Measurements from ENCODE around the gene TPCN2.
A peak's percentile ranks its signal among the peaks of the same experiment; 100 is the strongest.
"Not testable (repeated sequence)": the region's sequence is repeated elsewhere in the genome, so short reads cannot be mapped to it uniquely, and the experiment has no call there.

Gene TPCN2

DNA sequence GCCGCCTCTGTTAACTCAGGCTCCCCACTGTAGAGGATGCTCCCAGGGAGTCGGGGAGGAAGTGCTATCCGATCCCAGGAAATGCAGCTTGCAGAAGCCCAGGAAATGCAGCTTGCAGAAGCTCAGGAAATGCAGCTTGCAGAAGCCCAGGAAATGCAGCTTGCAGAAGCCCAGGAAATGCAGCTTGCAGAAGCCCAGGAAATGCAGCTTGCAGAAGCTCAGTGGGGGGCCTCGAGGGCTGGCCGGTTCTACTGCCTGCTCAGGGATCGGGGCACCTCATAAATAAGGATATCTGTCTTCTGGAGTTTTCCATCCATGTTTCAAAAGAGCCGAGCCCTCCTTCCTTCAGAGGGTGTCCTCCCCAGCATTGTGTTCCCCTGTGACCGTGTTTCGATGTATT lies 81.9 kb downstream of the TPCN2 start:
- DNase-seq (ENCODE audit: low read depth): no peak

DNA sequence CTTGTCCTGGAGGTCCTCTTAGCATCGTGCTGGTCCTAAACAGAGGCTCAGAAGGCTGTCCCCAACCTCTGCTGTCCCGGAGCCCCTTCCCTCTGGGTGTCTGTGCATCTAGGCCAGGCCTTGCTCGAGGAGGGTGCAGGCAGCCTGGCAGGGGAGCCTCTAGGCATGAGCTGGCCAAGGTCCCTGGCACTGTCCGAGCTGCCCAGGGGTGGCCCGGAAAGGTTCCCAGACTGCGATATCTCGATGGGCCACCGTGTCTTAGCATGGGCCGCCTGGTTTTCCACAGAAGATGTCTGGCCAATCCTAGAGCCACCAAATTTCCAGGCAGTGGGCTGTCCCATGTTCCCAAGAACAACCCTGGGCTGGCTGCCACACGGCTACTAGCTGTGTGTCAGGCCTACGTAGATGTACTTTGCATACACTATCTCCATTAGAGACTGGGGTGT lies 82.4 kb downstream of the TPCN2 start:
- no peak for DNase-seq (ENCODE audit: low read depth)

DNA sequence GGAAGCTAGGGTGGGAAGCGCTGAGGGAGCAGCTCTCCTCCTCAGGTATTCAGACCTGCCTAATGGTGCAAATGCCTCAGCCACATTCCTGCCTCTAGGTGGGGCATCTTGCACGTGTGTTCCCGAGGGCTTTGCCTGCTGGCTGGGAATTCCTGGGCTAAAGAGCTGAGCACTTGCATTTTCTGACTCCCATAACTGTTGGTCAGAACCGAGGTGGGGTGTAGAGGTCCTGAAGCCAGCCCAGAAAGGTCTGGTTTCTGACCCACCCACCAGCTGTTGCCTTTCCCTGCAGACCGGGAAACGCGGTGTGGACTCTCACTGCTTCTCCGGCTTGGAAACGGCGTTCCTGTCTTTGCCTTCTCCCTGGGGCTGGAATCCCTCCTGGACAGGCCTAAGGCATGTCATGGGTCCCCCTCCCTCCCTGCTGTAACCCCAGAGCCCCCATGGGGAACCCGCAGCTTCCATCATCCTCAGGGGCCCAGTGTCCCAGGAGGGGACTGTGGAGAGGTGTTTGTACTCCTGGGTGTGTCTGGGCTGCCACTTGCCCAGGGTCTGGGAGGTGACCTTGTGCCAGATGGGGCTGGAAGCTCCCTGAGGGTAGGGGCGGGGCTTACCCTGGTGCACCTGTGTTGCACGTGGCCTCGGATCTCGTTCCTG lies 83.0 kb downstream of the TPCN2 start:
- DNase-seq (ENCODE audit: low read depth): peak; percentile 60

DNA sequence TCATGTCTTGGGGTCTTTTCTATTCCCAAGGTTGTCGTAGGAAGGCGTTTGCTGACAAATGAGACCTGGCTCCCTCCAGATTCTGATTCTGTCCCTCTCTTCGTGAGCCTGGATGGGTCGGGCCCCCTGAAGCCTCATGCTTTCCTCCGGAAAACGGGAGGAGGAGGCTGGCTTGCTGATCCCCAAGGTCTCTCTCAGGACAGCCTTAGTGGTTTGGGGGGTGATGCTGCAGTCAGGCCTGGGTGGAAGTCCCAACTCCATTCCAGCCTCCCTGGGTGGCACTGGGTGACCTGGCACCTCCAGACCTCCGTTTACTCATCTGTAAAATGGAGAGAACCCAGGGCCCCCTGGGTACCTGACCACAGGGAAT lies 83.6 kb downstream of the TPCN2 start:
- no peak for DNase-seq (ENCODE audit: low read depth)

DNA sequence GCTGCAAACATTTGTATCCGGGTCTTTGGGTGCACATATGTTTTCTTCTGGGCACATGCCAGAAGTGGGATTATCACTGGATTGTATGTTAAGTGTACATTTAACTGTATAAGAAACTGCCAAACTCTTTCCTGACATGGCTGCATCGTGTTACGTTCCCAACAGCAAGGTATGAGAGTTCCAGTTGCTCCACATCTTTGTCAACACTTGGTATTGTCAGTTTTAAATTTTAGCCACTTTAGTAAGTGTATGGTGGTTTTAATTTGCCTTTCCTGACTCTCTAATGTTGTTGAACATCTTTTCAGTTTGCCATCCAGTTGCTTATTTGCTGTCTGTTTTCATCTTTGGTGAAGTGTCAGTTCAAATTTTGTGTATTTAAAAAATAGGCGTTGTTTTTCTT lies 84.5 kb downstream of the TPCN2 start:
- no peak for DNase-seq (ENCODE audit: low read depth)

DNA sequence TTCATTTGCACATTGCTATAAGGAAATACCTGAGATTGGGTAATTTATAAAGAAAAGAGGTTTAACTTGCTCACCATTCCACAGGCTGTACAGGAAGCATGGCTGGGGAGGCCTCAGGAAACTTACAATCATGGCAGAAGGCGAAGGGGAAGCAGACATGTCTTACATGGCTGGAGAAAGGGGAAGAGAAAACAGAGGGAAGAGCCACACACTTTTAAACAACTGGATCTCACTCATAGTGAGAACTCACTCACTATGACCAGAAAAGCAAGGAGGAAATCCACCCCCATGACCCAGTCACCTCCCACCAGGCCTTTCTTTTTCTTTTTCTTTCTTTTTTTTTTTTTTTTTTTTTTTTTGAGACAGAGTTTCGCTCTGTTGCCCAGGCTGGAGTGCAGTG lies 85.5 kb downstream of the TPCN2 start:
- not testable (repeated sequence) for DNase-seq (ENCODE audit: low read depth)

DNA sequence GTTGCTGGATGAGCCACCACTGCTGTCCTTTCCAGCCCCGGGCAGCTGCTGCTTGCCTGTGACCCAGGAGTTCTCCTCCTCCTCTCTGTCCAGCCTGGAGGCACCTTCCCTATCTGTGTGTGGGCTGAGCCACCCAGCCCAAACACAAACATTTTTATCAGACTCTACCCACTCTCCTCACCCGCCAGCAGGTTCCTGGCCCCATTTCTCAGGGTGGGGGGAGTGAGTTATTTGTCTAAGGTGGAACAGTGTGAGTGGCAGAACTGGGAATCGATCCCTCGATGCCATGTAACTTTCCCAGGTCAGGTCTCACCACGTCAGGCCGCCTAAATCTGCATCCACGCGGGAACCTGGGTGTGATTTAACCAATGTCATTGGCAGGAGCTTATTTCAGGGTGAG lies 86.2 kb downstream of the TPCN2 start:
- DNase-seq (ENCODE audit: low read depth): no peak

DNA sequence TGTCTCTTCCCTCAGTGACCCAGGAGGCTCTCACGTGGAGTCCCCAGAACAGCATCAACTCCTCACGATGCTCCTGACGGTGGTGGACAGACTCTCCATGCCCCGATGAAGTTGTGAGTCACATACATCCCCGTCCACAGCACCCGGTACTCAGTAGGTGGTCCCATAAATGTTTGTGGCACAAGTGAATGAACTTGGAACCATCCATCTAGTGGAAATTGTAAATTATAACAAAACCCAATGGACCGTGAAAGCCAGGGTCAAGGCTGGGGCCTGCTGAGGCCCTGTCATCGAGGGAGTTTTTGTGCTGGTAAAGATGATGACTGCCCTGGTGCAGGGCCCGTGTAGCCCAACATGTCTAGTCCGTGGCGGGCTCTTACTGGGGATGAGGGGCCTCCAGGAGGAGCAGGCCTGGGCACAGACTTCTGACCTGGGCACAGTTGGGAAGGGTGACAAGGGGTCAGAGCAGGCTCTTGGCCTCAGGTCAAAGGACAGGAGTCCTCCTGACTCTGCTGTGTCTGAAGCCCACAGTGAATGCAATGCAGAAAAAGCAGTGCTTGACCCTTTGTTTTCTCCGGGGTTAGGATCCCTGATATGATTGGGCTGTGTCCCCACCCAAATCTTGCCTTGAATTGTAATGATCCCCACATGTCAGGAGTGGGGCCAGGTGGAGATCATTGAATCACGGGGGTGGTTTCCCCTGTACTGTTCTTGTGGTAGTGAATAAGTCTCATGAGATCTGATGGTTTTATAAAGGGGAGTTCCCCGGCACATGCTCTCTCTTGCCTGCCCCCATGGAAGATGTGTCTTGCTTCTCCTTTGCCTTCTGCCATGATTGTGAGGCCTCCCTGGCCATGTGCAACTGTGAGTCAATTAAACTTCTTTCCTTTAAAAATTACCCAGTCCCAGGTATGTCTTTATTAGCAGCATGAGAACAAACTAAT lies 87.0 kb downstream of the TPCN2 start:
- DNase-seq (ENCODE audit: low read depth): no peak

DNA sequence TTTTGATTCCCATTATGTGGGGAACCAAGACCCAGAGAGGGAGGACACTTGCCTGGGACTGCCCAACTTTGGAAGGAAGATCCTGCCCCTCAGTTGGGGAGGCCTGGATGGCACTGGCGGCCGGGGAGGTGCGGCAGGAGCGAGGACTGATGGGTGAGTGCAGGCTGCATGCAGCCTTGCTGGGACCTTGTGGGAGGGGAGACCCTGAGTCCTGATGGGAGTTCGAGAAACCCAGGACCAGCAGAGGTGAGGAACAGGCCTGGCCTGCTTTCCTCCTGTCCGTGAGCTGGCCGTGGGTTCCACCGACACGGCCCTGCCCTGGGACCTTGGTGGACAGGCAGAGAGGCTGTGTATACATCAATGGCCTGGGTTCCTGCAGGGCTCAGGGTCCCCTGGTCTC lies 87.7 kb downstream of the TPCN2 start:
- DNase-seq (ENCODE audit: low read depth): no peak

DNA sequence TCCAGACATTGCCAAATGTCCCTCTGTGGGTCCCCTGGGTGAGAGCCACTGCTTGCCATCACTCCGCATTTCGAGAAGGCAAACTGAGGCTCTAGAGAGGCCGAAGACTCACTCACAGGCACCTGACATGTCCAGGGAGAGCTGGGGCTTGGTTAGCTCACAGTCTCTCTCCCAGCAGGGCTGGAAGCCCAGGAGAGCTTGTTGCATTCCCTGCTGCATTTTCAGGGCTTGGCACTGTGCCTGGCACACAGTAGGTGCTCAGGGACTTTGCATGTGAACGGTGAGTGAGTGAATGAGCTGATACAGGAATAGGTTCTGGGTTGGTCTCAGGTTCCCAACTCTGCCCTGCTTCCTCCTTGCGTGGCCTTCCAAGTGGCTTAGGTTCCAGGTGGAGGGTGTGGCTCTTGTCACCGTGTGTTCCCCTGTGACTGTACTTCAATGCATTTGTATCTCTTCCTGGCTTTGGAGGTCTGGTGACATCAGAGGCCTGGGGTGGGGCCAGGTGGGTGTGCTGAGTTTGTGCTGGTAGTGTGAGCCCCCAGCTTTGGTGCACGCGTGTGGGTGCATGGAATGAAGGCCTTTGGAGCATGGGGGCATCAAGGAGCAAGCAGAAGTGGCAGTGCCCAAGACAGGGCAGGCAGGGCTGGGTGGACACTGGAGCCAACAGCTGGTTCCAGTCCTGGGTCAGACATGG lies 88.6 kb downstream of the TPCN2 start:
- no peak for DNase-seq (ENCODE audit: low read depth)

DNA sequence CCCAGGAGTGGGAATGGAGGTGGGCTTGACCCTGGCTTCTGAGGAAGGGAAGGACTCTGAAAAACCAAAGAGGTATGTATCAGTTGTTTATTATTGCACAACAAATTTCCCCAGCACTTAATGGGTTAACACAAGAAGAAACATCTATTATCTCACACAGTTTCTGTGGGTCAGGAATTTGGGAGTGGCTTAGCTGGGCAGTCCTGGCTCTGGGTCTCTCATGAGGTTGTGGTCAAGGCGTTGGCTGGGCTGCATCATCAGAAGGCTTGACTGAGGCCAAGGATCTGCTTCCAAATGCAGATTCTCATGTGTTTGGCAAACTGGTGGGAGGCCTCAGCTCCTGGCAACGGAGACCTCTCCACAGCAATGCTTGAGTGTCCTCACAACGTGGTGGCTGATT lies 89.5 kb downstream of the TPCN2 start:
- DNase-seq (ENCODE audit: low read depth): peak; percentile 72

DNA sequence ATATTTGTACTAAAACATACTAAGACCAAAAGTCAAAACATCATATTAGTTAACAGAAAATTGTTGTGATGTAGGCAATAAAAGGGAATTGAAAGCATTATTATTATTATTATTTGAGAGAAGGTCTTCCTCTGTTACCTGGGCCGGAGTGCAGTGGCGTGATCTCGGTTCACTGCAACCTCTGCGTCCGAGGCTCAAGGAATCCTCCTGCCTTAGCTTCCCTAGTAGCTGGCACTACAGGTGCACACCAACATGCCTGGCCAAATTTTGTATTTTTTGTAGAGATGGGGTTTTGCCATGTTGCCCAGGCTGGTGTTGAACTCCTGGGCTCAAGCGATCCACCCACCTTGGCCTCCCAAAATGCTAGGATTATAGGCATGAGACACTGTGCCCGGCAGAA lies 91.4 kb downstream of the TPCN2 start:
- DNase-seq (ENCODE audit: low read depth): not testable (repeated sequence)

DNA sequence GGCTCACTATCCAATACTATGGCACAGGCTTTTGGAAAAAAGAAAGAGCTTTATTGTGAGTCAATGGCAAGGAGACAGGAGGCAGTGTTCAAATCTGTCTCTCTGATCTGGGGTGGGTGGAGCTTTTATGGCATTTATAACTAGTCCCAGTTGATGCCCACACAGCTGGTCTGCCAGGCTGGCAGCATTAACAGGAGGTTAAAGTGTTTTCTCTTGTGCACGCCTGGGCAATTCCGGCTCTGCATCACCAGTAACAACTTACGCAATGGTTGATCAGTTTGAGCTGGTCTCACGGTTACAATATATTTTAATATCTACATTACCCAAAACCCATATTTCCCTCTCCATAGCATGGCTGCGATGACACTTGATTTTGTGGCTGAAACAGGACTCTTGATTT lies 91.9 kb downstream of the TPCN2 start:
- no peak for DNase-seq (ENCODE audit: low read depth)

DNA sequence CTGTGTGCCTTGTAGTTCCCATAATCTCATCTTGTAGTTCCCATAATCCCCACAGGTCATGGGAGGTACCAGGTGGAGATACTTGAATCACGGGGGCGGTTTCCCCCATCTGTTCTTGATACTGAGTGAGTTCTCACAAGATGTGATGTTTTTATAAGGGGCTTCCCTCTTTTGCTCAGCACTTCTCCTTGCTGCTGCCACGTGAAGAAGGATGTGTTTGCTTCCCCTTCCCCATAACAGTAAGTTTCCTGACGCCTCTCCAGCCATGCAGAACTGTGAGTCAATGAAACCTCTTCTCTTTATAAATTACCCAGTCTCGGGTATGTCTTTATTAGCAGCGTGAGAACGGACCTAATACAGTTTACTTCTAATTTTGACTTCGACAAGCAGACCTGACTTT lies 93.0 kb downstream of the TPCN2 start:
- no peak for DNase-seq (ENCODE audit: low read depth)

DNA sequence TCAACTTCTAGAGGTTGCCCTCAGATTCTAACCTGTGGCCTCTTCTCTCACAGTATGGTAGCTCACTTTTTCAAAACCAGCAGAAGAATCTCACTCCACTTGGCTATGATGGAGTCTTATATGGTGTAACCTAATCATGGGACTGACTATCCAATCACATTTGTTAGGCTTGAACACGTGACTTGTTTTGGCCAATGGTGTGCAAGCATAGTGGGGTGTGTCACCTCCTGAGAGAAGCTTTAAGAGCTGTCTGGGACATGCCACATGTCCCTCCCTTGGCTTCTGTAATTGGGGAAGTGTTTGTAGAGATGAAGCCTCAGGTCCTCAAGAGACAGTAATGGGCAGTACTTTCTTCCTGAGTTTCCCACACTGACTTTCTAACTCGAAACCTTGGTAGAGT lies 94.2 kb downstream of the TPCN2 start:
- no peak for DNase-seq (ENCODE audit: low read depth)

DNA sequence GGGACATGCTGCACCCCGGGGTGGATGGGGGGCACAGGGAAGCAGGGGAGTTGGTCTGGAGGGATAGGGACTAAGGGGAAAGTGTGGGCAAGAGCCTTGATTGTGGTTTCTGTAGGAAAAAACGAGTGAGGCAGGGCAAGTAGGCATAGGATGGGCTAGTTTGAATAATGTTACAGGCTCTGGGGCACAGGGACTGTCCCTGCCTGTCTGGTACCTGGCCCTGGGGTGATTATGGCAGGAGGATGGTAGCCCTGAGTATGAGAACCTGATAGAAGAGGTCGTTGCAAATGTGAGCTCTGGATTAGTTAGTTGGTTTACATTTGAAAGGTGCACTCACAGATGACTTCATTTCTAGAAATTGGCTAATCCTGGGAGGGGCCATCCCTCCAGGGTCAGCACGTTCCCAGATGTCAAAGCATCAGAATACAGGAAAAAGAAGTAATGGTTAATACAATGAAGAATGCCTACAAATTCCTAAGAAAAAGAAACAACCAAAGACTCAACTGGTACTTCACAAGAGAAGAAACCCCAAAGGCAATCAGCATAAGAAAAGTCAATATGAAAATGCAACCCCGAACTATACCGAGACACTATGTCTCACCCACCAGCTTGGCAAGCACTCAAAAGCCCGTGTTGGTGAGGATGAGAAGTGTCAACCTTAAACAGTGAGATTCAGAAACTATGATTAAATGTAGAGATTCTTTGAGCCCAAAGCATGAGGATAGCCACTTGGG lies 95.8 kb downstream of the TPCN2 start:
- no peak for DNase-seq (ENCODE audit: low read depth)

DNA sequence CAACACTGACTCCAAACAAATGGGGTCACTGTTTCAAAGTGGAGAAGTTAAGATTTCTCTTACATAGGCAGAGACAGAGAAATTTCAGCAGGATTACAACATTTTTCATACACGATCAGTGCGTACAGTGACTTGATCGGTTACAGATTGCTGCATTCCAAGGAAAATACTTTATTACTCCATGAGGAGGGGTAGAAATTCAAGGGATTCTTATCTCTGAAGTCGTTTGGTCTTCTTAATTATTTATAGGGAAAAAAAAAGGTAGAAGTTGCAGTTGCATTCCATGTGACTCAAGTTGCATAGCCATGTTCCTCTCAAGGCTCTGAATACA lies 96.3 kb downstream of the TPCN2 start:
- no peak for DNase-seq (ENCODE audit: low read depth)

DNA sequence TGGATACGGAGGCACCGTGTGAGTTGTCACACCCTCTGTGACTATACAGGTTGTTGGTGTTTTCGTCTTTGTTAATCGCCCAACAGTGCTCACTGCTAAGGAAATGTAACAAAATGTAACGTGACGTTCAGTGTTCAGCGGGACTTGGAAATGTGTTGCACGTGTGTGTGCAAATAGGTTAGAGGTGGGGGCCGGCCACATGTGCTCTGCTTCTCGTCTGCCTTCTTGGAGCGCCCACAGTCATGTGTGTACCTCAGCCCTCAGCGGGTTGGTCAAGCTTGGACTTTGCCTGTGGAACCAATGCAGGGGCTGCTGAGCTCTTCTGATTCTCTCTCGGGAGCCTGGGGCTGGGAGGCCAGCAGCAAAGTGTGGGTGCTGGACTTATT lies 99.6 kb downstream of the TPCN2 start:
- no peak for DNase-seq (ENCODE audit: low read depth)

DNA sequence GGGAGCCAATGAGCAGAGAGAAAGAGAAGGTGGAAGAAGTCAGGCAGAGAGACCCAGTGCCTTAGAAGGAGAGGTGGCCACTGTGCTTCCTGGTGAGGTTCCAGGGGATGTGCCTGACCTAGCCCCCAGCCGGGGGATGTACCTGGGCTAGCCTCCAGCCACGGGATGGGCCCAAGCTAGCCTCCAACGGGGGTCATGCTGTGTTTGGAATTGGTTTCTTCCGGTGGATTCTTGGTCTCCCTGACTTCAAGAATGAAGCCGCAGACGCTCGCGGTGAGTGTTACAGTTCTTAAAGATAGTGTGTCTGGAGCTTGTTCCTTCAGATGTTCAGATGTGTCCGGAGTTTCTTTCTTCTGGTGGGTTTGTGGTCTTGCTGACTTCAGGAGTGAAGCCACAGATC lies 100.1 kb downstream of the TPCN2 start:
- no peak for DNase-seq (ENCODE audit: low read depth)

DNA sequence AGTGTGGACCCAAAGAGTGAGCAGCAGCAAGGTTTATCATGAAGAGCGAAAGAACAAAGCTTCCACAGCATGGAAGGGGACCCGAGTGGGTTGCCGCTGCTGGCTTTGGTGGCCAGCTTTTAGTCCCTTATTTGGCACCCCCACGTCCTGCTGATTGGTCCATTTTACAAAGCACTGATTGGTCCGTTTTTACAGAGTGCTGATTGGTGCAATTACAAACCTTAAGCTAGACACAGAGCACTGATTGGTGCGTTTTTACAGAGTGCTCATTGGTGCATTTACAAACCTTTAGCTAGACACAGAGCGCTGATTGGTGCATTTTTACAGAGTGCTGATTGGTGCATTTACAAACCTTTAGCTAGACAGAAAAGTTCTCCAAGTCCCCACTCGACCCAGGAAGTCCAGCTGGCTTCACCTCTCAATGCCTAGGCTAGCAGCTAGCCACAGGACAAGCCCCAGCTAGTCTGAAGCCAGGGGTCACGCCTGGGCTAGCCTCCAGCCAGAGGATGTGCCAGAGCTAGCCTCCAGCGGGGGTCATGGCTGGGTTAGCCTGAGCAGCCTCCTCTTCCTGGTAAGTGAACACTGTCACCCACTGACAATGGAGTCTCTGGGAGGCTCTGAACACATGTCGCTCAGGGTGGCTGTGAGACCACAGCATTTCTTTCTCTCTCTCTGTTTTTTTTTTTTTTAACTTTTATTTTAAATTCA lies 100.8 kb downstream of the TPCN2 start:
- DNase-seq (ENCODE audit: low read depth): not testable (repeated sequence)

DNA sequence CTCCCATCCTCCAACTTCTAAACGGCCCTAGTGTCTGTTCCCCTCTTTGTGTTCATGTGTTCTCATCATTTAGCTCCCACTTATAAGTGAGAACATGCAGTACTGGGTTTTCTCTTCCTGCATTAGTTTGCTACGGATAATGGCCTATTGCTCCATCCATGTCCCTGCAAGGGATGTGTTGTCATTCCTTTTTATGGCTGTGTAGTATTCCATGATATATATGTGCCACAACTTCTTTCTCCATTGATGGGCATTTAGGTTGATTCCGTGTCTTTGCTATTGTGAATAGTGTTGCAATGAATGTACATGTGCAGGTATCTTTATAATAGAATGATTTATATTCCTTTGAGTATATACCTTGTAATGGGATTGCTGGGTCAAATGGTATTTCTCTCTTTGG lies 101.4 kb downstream of the TPCN2 start:
- DNase-seq (ENCODE audit: low read depth): no peak

DNA sequence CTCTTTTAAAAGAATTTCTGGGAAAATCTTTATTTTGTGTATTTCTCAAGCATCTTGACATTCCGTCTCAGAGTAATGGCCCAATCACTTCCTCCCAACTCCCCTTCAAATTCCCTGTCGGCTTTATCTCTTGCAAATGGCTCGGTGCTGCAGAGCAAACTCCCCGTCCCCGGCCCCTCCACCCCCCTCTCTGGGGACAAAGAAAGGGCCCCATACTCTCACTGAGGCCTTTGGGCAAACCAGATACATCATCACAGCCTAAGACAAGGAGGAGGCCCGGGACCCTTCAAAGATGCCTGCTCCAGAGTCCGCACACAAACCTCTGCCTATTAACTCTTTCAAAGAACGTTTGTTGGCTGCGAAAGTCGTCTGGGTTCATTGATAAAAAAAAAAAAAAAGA lies 103.1 kb downstream of the TPCN2 start:
- no peak for DNase-seq (ENCODE audit: low read depth)

Measured in HS-27A (cell line).